Uterus (tissue), 4 donors: ENCODE data around the gene CCDC69. TPM values are rescaled to one million over a fixed set of nuclear protein-coding genes. Genes with fewer than 3 reads are reported as not detected.

ENCODE experiments used
- DNase-seq, 2 donors: peaks; one replicate each; pipeline ENCODE4 v3.0.0-alpha.2; 2019 to 2020
- H3K27ac ChIP-seq, 2 donors: fragments of 200-600 bp; sonication (generic); 1 replicate in 1 of 2; 2 replicates in 1 of 2; pipeline ENCODE4 v1.5.1; 2016 to 2018
- H3K27me3 ChIP-seq, 2 donors: fragments of 200-600 bp; sonication (generic); one replicate each; pipeline ENCODE4 v1.5.1; 2018 to 2019; ENCODE audit warnings: control low read depth in 1 of 2
- H3K36me3 ChIP-seq, 2 donors: fragments of 200-600 bp; sonication (generic); one replicate each; pipeline ENCODE4 v1.5.1; 2019; ENCODE audit warnings: control low read depth in 1 of 2
- H3K4me1 ChIP-seq, 2 donors: fragments of 200-600 bp; sonication (generic); one replicate each; pipeline ENCODE4 v1.5.1; 2018 to 2019; ENCODE audit warnings: control low read depth in 1 of 2
- H3K4me3 ChIP-seq, 2 donors: fragments of 200-600 bp; sonication (generic); 1 replicate in 1 of 2; 2 replicates in 1 of 2; pipeline ENCODE4 v1.5.1; 2018 to 2019; ENCODE audit warnings: mild to moderate bottlenecking in 1 of 2
- H3K9me3 ChIP-seq, 2 donors: fragments of 200-600 bp; sonication (generic); one replicate each; pipeline ENCODE4 v1.5.1; 2019; ENCODE audit warnings: control low read depth in 1 of 2
- POLR2A ChIP-seq, 2 donors: fragments of 450-650 bp; IDR thresholded peaks; one replicate each; pipeline ENCODE4 v1.6.1; 2016; ENCODE audit warnings: antibody characterized with exemption in 2 of 2, mild to moderate bottlenecking in 1 of 2, moderate library complexity in 1 of 2
- intact Hi-C: fragments of 100-400 bp; cut with DNase I; formaldehyde crosslinking; loops from one replicate; pipeline ENCODE4 v1.15.1; 2023; ENCODE audit warnings: low total_unique reads
- total RNA-seq, 4 donors: library from RNA; depleted of rRNA in 3 of 4; stranded (reverse); fragments of >200 nt in 3 of 4; gene quantifications; one replicate each; pipeline versions ENCODE4 v1.1.0 to v1.2.4, GENCODE V29; 2014 to 2023
- TF ChIP-seq, protein P1 (sequence below), 4 experiments: fragments of 200-600 bp in 2 of 4; fragments of 450-650 bp in 2 of 4; sonication (generic) in 2 of 4; IDR thresholded peaks; one replicate each; pipeline ENCODE4 v1.5.1; 2016 to 2019; ENCODE audit warnings: antibody characterized with exemption in 4 of 4, mild to moderate bottlenecking in 2 of 4, moderate library complexity in 1 of 4
- donor health status: DM: yes; HTN: yes; CAD: no.

The CCDC69 gene
- total RNA-seq, 4 donors from 2014 or later = 19.5 to 76.2 (median 40.6) TPM

DNA sequence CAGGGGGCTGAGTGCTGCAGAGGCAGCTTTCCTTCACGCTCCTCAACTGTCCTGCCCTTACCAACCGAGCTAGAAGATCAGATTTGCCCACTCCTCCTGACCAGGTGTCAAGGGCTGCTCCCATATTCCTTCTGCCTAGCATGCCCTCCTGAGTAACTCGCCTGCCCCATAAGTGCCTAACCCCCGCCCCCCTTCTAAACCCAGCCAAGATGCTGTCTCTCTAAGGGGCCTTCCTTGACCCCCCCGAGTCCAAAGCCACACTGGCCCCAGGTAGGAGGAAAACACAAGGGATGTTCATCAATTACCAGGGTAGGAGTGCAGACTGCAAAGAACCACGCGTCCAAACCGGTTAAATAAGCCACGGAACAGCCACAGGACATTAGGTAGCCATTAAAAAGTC is 4.8 kb downstream of the CCDC69 start:
- Histone ChIP-seq H3K36me3 (no peaks in the 10 kb centered on the region), H3K9me3 (no peaks in the 10 kb centered on the region), H3K27ac (no peak overlapping the region), H3K4me3 (no peak overlapping the region), H3K4me1 (no peaks in the 10 kb centered on the region), H3K27me3 (no peaks in the 10 kb centered on the region)
- TF ChIP-seq, protein P1, sequence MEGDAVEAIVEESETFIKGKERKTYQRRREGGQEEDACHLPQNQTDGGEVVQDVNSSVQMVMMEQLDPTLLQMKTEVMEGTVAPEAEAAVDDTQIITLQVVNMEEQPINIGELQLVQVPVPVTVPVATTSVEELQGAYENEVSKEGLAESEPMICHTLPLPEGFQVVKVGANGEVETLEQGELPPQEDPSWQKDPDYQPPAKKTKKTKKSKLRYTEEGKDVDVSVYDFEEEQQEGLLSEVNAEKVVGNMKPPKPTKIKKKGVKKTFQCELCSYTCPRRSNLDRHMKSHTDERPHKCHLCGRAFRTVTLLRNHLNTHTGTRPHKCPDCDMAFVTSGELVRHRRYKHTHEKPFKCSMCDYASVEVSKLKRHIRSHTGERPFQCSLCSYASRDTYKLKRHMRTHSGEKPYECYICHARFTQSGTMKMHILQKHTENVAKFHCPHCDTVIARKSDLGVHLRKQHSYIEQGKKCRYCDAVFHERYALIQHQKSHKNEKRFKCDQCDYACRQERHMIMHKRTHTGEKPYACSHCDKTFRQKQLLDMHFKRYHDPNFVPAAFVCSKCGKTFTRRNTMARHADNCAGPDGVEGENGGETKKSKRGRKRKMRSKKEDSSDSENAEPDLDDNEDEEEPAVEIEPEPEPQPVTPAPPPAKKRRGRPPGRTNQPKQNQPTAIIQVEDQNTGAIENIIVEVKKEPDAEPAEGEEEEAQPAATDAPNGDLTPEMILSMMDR (IDR thresholded peaks at IDR 0.05) = no peak
- no peak for TF ChIP-seq POLR2A (IDR thresholded peaks at IDR 0.05)
- no peak for DNase-seq
- intact Hi-C loops = no loop called here

DNA sequence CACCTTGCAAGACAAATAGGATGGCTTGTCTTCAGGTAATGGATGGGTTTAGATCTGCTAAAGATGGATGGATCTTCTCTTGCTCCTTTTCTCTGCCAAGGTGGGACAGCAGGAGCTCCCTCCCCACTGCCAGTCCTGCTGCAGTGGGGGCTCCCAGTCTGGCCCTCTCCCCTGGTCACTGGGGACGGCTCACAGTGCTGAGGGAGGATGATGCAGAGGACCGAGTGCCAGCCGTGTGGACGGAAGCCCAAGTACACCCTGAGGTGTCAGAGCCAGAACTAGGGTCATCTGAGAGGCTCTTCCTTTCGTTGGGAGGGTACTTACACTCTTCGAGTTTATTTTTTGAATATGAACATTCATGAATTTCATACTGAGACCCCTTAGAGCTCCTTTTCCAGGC is 5.7 kb downstream of the CCDC69 start:
- Histone ChIP-seq H3K4me1 (no peaks in the 10 kb centered on the region), H3K27ac (peak overlapping the region in 1 of 2 donors; percentile 20), H3K4me3 (no peak overlapping the region), H3K36me3 (no peaks in the 10 kb centered on the region), H3K9me3 (no peaks in the 10 kb centered on the region), H3K27me3 (no peaks in the 10 kb centered on the region)
- intact Hi-C loops = no loop called here
- DNase-seq = no peak
- no peak for TF ChIP-seq POLR2A (IDR thresholded peaks at IDR 0.05)

DNA sequence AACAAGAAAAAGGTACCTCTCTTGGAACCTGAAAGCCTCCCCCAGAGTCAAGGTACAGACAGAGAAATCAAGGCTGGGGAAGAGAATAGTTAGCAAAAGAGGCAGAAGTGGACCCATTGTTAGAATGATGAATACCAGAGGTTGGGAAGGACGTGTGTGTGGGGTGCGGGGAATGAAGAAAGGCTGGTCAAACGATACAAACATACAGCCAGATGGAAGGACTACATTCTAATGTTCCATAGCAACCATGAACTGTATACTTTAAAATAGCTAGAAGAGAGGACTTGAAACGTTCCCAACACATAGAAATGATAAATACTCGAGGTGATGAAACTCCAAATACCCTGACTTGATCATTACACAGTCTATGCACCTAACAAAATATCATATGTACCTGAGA is 7.1 kb downstream of the CCDC69 start:
- H3K4me3 ChIP-seq = no peak overlapping the region
- intact Hi-C loops = no loop called here
- no peaks in the 10 kb centered on the region for H3K9me3 ChIP-seq
- no peak for DNase-seq
- H3K4me1 ChIP-seq = no peaks in the 10 kb centered on the region
- no peaks in the 10 kb centered on the region for H3K36me3 ChIP-seq
- no peak for TF ChIP-seq POLR2A (IDR thresholded peaks at IDR 0.05)
- TF ChIP-seq, protein P1 (IDR thresholded peaks at IDR 0.05) = no peak
- H3K27ac ChIP-seq = no peak overlapping the region
- no peaks in the 10 kb centered on the region for H3K27me3 ChIP-seq

DNA sequence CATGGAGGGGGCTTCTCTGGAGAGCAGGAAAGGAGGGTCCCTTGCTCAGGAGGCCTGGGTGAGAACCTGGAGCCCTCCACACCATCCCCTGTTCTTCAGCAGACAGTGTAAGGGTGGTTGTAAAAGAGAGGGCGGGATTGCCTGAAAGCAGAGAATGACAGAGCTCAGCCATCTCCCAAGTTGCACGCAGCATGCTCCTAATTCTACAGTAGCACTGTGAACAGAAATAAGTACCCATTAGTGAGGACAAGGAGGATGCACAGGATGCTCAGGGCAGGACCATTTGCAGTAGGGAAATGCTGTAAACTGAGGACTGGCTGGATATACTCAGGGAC is 8.4 kb downstream of the CCDC69 start:
- DNase-seq = no peak
- Histone ChIP-seq H3K4me1 (no peaks in the 10 kb centered on the region), H3K9me3 (no peaks in the 10 kb centered on the region), H3K4me3 (no peak overlapping the region), H3K36me3 (no peaks in the 10 kb centered on the region), H3K27ac (no peak overlapping the region), H3K27me3 (no peaks in the 10 kb centered on the region)
- TF ChIP-seq, protein P1 (IDR thresholded peaks at IDR 0.05) = no peak
- no peak for TF ChIP-seq POLR2A (IDR thresholded peaks at IDR 0.05)
- intact Hi-C loops = no loop called here

DNA sequence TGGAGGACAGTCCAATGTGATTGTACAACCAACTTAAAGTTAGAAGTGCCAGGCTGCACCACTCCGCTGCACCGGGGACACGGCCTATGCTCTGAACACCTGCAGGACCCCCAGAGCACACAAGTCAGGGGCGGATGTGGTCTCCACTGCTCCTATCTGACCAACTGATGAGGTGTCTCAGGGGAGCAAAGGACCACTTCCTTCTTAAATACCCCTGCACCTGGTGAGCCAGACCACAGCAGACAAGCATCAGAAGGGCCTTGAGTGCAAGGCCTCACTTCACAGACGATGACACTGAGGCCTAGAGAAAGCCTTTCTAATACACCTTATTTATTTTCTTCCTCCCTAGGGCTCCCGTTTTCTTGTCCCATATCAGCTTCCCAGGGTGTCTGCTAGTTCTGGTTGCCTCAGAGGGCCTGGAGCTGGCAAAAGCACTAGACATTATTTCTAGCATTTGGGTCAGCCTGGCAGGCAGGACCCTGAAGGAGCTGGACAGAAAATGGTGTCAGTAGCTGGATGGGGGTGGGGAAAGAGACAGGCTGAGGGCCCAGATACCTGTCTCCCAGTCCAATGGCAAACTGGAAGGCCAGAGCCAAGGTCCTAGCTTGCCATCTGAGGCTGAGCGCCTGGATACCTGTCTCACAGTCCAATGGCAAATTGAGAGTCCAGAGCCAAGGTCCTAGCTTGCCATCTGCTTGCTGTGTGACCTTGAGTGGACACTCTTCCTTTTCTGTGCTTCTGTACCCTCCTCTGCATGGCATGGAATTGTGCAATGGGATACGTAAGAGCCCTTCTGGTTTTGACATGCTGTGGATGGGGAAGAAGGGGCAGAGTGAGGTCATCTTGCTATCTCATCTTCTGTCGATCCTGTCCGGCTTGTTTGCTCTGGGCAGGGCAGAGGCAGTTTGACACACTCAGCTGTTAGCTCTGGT is 9.0 kb downstream of the CCDC69 start:
- intact Hi-C loops = no loop called here
- no peaks in the 10 kb centered on the region for H3K9me3 ChIP-seq
- DNase-seq = no peak
- H3K4me1 ChIP-seq = no peaks in the 10 kb centered on the region
- no peaks in the 10 kb centered on the region for H3K36me3 ChIP-seq
- H3K4me3 ChIP-seq = no peak overlapping the region
- peak overlapping the region; percentile 43 to 68 for H3K27ac ChIP-seq
- H3K27me3 ChIP-seq = no peaks in the 10 kb centered on the region
- no peak for TF ChIP-seq POLR2A (IDR thresholded peaks at IDR 0.05)
- TF ChIP-seq, protein P1 (IDR thresholded peaks at IDR 0.05) = no peak
